Measurements from ENCODE around the gene PTPRC.

The PTPRC gene

GRCh38 chr1:198701250-198701649 is 62.4 kb downstream of the PTPRC start:
- DNase-seq (ENCODE audit: low read depth in 2 of 2), result no peak

- DNase-seq (ENCODE audit: low read depth in 2 of 2), result no peak
These were observed 63.1 kb downstream of the PTPRC start for GRCh38 chr1:198701766-198702539.

- DNase-seq (ENCODE audit: low read depth in 2 of 2), result no peak
These were observed 70.1 kb downstream of the PTPRC start for GRCh38 chr1:198708761-198709525.

GRCh38 chr1:198711837-198712236 is 73.0 kb downstream of the PTPRC start:
- DNase-seq (ENCODE audit: low read depth in 2 of 2), result no peak

- no peak for DNase-seq (ENCODE audit: low read depth in 2 of 2)
These were observed 74.2 kb downstream of the PTPRC start for GRCh38 chr1:198713081-198713480.

- DNase-seq (ENCODE audit: low read depth in 2 of 2), result no peak
These were observed 75.4 kb downstream of the PTPRC start for GRCh38 chr1:198714271-198714670.

- DNase-seq (ENCODE audit: low read depth in 2 of 2), result no peak
These were observed 77.2 kb downstream of the PTPRC start for GRCh38 chr1:198716051-198716450.

- no peak for DNase-seq (ENCODE audit: low read depth in 2 of 2)
These were observed 78.7 kb downstream of the PTPRC start for GRCh38 chr1:198717510-198717909.

GRCh38 chr1:198723127-198723526 is 84.3 kb downstream of the PTPRC start:
- DNase-seq (ENCODE audit: low read depth in 2 of 2), result no peak

- no peak for DNase-seq (ENCODE audit: low read depth in 2 of 2)
These were observed 86.2 kb downstream of the PTPRC start for GRCh38 chr1:198725090-198725489.

GRCh38 chr1:198726455-198726854 is 87.6 kb downstream of the PTPRC start:
- DNase-seq (ENCODE audit: low read depth in 2 of 2), result no peak

- no peak for DNase-seq (ENCODE audit: low read depth in 2 of 2)
These were observed 90.5 kb downstream of the PTPRC start for GRCh38 chr1:198729195-198729863.

- no peak for DNase-seq (ENCODE audit: low read depth in 2 of 2)
These were observed 92.1 kb downstream of the PTPRC start for GRCh38 chr1:198730952-198731351.

GRCh38 chr1:198734323-198735008 is 95.6 kb downstream of the PTPRC start:
- no peak for DNase-seq (ENCODE audit: low read depth in 2 of 2)

GRCh38 chr1:198741744-198742143 is 102.9 kb downstream of the PTPRC start:
- DNase-seq (ENCODE audit: low read depth in 2 of 2), result no peak

- DNase-seq (ENCODE audit: low read depth in 2 of 2), result no peak
These were observed 108.3 kb downstream of the PTPRC start for GRCh38 chr1:198747127-198747526.

- DNase-seq (ENCODE audit: low read depth in 2 of 2), result no peak
These were observed 110.4 kb downstream of the PTPRC start for GRCh38 chr1:198749279-198749678.

GRCh38 chr1:198750081-198750480 is 111.2 kb downstream of the PTPRC start:
- no peak for DNase-seq (ENCODE audit: low read depth in 2 of 2)

GRCh38 chr1:198751741-198752140 is 112.9 kb downstream of the PTPRC start:
- no peak for DNase-seq (ENCODE audit: low read depth in 2 of 2)

- no peak for DNase-seq (ENCODE audit: low read depth in 2 of 2)
These were observed 115.8 kb downstream of the PTPRC start for GRCh38 chr1:198754670-198755069.

- no peak for DNase-seq (ENCODE audit: low read depth in 2 of 2)
These were observed 116.9 kb downstream of the PTPRC start for GRCh38 chr1:198755715-198756114.

- DNase-seq (ENCODE audit: low read depth in 2 of 2), result no peak
These were observed 117.6 kb downstream of the PTPRC start for GRCh38 chr1:198756470-198756869.
